H9 (cell line): ENCODE data around the gene ATP2B2. TPM values are rescaled to one million over a fixed set of nuclear protein-coding genes. Genes with fewer than 3 reads are reported as not detected.

Experiments
- DNase-seq: peaks from one replicate; pipeline ENCODE4 v3.0.0-alpha.2; 2017
- H2AFZ ChIP-seq: one replicate; pipeline ENCODE4 v1.6.1; 2013; ENCODE audit warnings: mild to moderate bottlenecking, low read length, control low read depth, moderate library complexity
- H2AK5ac ChIP-seq: 2 replicates; pipeline ENCODE4 v1.6.1; 2013; ENCODE audit warnings: low read length, control low read depth, mixed read lengths; ENCODE audit not compliant: insufficient read length
- H2BK120ac ChIP-seq: one replicate; pipeline ENCODE4 v1.6.1; 2013; ENCODE audit warnings: low read depth, mild to moderate bottlenecking, low read length, control low read depth, inconsistent platforms; ENCODE audit not compliant: poor library complexity, severe bottlenecking
- H2BK12ac ChIP-seq: 2 replicates; pipeline ENCODE4 v1.6.1; 2013; ENCODE audit warnings: low read length, control low read depth, mixed read lengths, low read depth; ENCODE audit not compliant: insufficient read length
- H2BK15ac ChIP-seq: 2 replicates; pipeline ENCODE4 v1.6.1; 2013; ENCODE audit warnings: low read depth, low read length, control low read depth
- H2BK20ac ChIP-seq: one replicate; pipeline ENCODE4 v1.6.1; 2013; ENCODE audit warnings: low read depth, mild to moderate bottlenecking, low read length, control low read depth, inconsistent platforms; ENCODE audit not compliant: poor library complexity, severe bottlenecking
- H2BK5ac ChIP-seq: 2 replicates; pipeline ENCODE4 v1.6.1; 2013; ENCODE audit warnings: low read length, control low read depth, mixed read lengths; ENCODE audit not compliant: insufficient read length
- H3K14ac ChIP-seq: 2 replicates; pipeline ENCODE4 v1.6.1; 2013; ENCODE audit warnings: low read length, control low read depth; ENCODE audit not compliant: insufficient read depth
- H3K18ac ChIP-seq: 2 replicates; pipeline ENCODE4 v1.6.1; 2013; ENCODE audit warnings: low read depth, mild to moderate bottlenecking, mixed read lengths, low read length, control low read depth; ENCODE audit not compliant: insufficient read length
- H3K23ac ChIP-seq: 2 replicates; pipeline ENCODE4 v1.6.1; 2013; ENCODE audit warnings: low read length, control low read depth, mixed read lengths, low read depth; ENCODE audit not compliant: insufficient read length
- H3K23me2 ChIP-seq: 2 replicates; pipeline ENCODE4 v1.6.1; 2013; ENCODE audit warnings: low read depth, mild to moderate bottlenecking, mixed read lengths, low read length, control low read depth; ENCODE audit not compliant: insufficient read length, poor library complexity, severe bottlenecking
- H3K27ac ChIP-seq: 2 replicates; pipeline ENCODE4 v1.5.1; 2013; ENCODE audit warnings: low read length, control low read depth, mixed read lengths, low read depth; ENCODE audit not compliant: insufficient read length
- H3K27me3 ChIP-seq: 2 replicates; pipeline ENCODE4 v1.6.1; 2013; ENCODE audit warnings: low read length, control low read depth, inconsistent platforms; ENCODE audit not compliant: insufficient read depth
- H3K4ac ChIP-seq: 2 replicates; pipeline ENCODE4 v1.6.1; 2013; ENCODE audit warnings: low read depth, mild to moderate bottlenecking, control low read depth, inconsistent platforms, low read length, moderate library complexity
- H3K4me1 ChIP-seq: 2 replicates; pipeline ENCODE4 v1.6.1; 2013; ENCODE audit warnings: low read length, control low read depth, inconsistent platforms; ENCODE audit not compliant: insufficient read depth
- H3K4me2 ChIP-seq: 2 replicates; pipeline ENCODE4 v1.6.1; 2013; ENCODE audit warnings: low read length, control low read depth, mixed read lengths; ENCODE audit not compliant: insufficient read length, insufficient read depth
- H3K56ac ChIP-seq: 2 replicates; pipeline ENCODE4 v1.6.1; 2013; ENCODE audit warnings: low read depth, mild to moderate bottlenecking, mixed read lengths, low read length, control low read depth; ENCODE audit not compliant: insufficient read length
- H3K79me1 ChIP-seq: 2 replicates; pipeline ENCODE4 v1.6.1; 2013; ENCODE audit warnings: low read depth, mild to moderate bottlenecking, moderate library complexity, low read length, control low read depth, inconsistent platforms; ENCODE audit not compliant: insufficient read depth, poor library complexity, severe bottlenecking
- H3K79me2 ChIP-seq: 2 replicates; pipeline ENCODE4 v1.6.1; 2013; ENCODE audit warnings: low read length, control low read depth, inconsistent platforms; ENCODE audit not compliant: insufficient read depth
- H3K9ac ChIP-seq: 2 replicates; pipeline ENCODE4 v1.6.1; 2013; ENCODE audit warnings: low read length, control low read depth, mixed read lengths; ENCODE audit not compliant: insufficient read length; ENCODE audit errors: extremely low read depth
- H3K9me3 ChIP-seq: one replicate; pipeline ENCODE4 v1.6.1; 2013; ENCODE audit warnings: low read depth, low read length, inconsistent platforms; ENCODE audit not compliant: control insufficient read depth
- H3T11ph ChIP-seq: one replicate; pipeline ENCODE4 v1.6.1; 2013; ENCODE audit warnings: mild to moderate bottlenecking, low read length, control low read depth, inconsistent platforms
- H4K20me1 ChIP-seq: one replicate; pipeline ENCODE4 v1.6.1; 2013; ENCODE audit not compliant: control insufficient read depth, insufficient read length, insufficient read depth
- H4K5ac ChIP-seq: 2 replicates; pipeline ENCODE4 v1.6.1; 2013; ENCODE audit warnings: low read depth, mild to moderate bottlenecking, mixed read lengths, low read length, control low read depth; ENCODE audit not compliant: insufficient read length
- H4K8ac ChIP-seq: replicated peaks from 2 replicates; pipeline ENCODE4 v1.6.1; 2013; ENCODE audit warnings: low read length, control low read depth, mixed read lengths, low read depth; ENCODE audit not compliant: insufficient read length
- H4K91ac ChIP-seq: 2 replicates; pipeline ENCODE4 v1.6.1; 2013; ENCODE audit warnings: low read depth, mild to moderate bottlenecking, moderate library complexity, mixed read lengths, low read length, control low read depth; ENCODE audit not compliant: insufficient read length
- H3K27ac Mint-ChIP-seq, 3 experiments: 2 replicates in 2 of 3; 3 replicates in 1 of 3; pipeline ENCODE4 v1.8.0; 2020 to 2021; ENCODE audit warnings: mixed read lengths in 3 of 3, mild to moderate bottlenecking in 1 of 3, moderate library complexity in 1 of 3
- H3K27me3 Mint-ChIP-seq: 2 replicates; pipeline ENCODE4 v1.8.0; 2021; ENCODE audit warnings: low read depth, mild to moderate bottlenecking, moderate library complexity, mixed read lengths
- H3K36me3 Mint-ChIP-seq, 3 experiments: 2 replicates in 2 of 3; 3 replicates in 1 of 3; pipeline ENCODE4 v1.8.0; 2020 to 2021; ENCODE audit warnings: low read depth in 3 of 3, mixed read lengths in 3 of 3; ENCODE audit not compliant: insufficient read depth in 1 of 3
- H3K4me1 Mint-ChIP-seq, 2 experiments: 2 replicates each; pipeline ENCODE4 v1.8.0; 2020; ENCODE audit warnings: mixed read lengths in 2 of 2
- H3K4me3 Mint-ChIP-seq, 2 experiments: 2 replicates in 1 of 2; 3 replicates in 1 of 2; pipeline ENCODE4 v1.8.0; 2020 to 2021; ENCODE audit warnings: mild to moderate bottlenecking in 2 of 2, mixed read lengths in 2 of 2, moderate library complexity in 1 of 2
- H3K9me3 Mint-ChIP-seq, 2 experiments: 2 replicates in 1 of 2; 3 replicates in 1 of 2; pipeline ENCODE4 v1.8.0; 2020; ENCODE audit warnings: mild to moderate bottlenecking in 2 of 2, mixed read lengths in 2 of 2, moderate library complexity in 1 of 2
- CTCF ChIP-seq: fragments of 200-600 bp; sonication (generic); conservative IDR thresholded peaks from 3 replicates; pipeline ENCODE4 v1.8.0; 2021; ENCODE audit warnings: antibody characterized with exemption, mild to moderate bottlenecking
- WGBS: extraction: QIAGEN DNeasy Blood & Tissue Kit; methylation state at CpG from one replicate; pipeline ENCODE4 v1.1.7; 2013; ENCODE audit warnings: missing lambda C conversion rate, low lambda C conversion rate, mixed read lengths; ENCODE audit not compliant: insufficient read length; ENCODE audit errors: extremely low coverage; 5-methylcytosine and 5-hydroxymethylcytosine counted together
- total RNA-seq: library from RNA; stranded (reverse); gene quantifications from 2 replicates; pipeline ENCODE4 v1.2.1, GENCODE V29; 2021

Gene ATP2B2
- total RNA-seq, 1 experiment from 2014 or later = 0.33 TPM

GRCh38 chr3:10299679-10300078 lies 205.7 kb downstream of the ATP2B2 start:
- H3K18ac ChIP-seq = no peak overlapping the region
- H4K5ac ChIP-seq = no peak overlapping the region
- H3K9me3 ChIP-seq = no peaks in the 10 kb centered on the region
- TF ChIP-seq CTCF = no peak
- no peak overlapping the region for H2AK5ac ChIP-seq
- no peak overlapping the region for H2BK15ac ChIP-seq
- no peaks in the 10 kb centered on the region for H3K4me1 ChIP-seq
- H3K9ac ChIP-seq = no peak overlapping the region
- H3K14ac ChIP-seq = no peak overlapping the region; the same call in 1 of the 2 replicates
- no peaks in the 10 kb centered on the region for H3K27me3 ChIP-seq
- Mint-ChIP-seq H3K4me3 (no peak overlapping the region), H3K27me3 (no peaks in the 10 kb centered on the region), H3K4me1 (no peaks in the 10 kb centered on the region), H3K9me3 (no peaks in the 10 kb centered on the region), H3K36me3 (peaks cover 35 to 68% (median 64%) of the 10 kb centered on the region in 3 experiments; a peak in 6 of 7 replicates), H3K27ac (peak overlapping the region in 2 of 3 experiments; percentile 88; a peak in 4 of 7 replicates)
- no peak overlapping the region for H3K56ac ChIP-seq
- WGBS = no CpG with 5 or more reads among the region's 6 CpGs
- no peaks in the 10 kb centered on the region for H3K79me2 ChIP-seq
- no peak overlapping the region for H3K23ac ChIP-seq
- no peak overlapping the region for H3K27ac ChIP-seq
- no peak overlapping the region for H2BK20ac ChIP-seq
- no peak overlapping the region for H4K91ac ChIP-seq
- H2BK12ac ChIP-seq = no peak overlapping the region
- H2BK120ac ChIP-seq = no peak overlapping the region
- H4K8ac ChIP-seq = no peak overlapping the region
- no peak overlapping the region for H3K4ac ChIP-seq
- H3K23me2 ChIP-seq = no peaks in the 10 kb centered on the region
- no peak for DNase-seq
- no peak overlapping the region for H2AFZ ChIP-seq
- H3K4me2 ChIP-seq = no peak overlapping the region
- H2BK5ac ChIP-seq = no peak overlapping the region
- no peaks in the 10 kb centered on the region for H3K79me1 ChIP-seq
- no peak overlapping the region for H3T11ph ChIP-seq
- H4K20me1 ChIP-seq = no peaks in the 10 kb centered on the region
